Renal pelvis (tissue), 4 donors: ENCODE results near the gene VAV2. TPM values are rescaled to one million over a fixed set of nuclear protein-coding genes. Genes with fewer than 3 reads are reported as not detected.

Source experiments
- DNase-seq: peaks from one replicate; pipeline ENCODE4 v3.0.0-alpha.2; 2013
- polyA plus RNA-seq, 3 donors: library from polyadenylated mRNA; unstranded; fragments of 120-200 nt; gene quantifications; one replicate each; pipeline ENCODE4 v1.2.1, GENCODE V29; 2013; ENCODE audit not compliant: insufficient read length in 3 of 3

The VAV2 gene
- polyA plus RNA-seq, 3 donors = 36.6 to 55.8 (median 37.4) TPM

DNA sequence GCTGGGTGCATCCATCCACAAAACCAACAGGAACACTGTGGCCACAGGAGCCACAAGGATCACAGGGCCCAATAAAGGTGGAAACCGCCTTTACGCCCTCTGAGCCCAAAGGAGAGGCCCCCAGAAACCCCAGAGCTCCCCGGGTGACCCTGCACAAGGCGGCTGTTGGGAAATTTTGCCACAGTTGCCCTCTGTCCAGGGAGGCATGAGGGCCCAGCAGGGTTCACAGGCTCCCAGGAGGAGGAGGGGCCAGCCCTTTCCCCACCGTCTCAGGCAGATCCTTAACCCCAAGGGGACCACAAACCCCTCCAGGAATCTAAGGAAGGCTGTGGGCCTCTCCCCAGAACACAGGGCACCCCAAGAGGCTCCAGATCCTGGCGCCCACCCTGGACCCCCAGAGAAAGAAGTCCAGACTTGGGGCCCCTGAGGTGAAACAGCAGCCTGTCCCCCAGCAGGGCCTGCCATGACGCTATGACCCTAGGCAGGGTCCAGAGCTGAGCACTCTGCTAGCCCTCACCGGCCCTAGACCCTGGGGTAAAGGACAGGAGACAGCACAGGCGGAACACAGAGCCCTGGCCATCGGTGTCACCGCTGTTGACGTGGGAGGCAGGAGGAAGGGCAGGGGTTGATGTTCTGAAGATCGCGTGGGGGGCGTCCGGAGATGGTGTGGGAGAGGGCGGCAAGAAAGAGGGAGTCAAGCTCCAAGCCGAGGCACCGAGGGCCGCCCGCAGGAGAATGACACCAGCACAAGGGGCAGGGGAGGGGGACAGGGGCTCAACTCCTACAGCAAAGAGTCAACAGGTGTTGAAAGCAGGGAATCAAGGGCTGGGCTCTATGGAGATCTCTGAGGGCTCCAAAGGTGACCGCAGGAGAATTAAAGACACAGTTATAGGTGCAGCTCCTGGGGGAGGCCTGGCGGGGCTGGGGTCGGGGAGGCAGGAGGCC lies 97.5 kb downstream of the VAV2 start:
- DNase-seq = no peak

DNA sequence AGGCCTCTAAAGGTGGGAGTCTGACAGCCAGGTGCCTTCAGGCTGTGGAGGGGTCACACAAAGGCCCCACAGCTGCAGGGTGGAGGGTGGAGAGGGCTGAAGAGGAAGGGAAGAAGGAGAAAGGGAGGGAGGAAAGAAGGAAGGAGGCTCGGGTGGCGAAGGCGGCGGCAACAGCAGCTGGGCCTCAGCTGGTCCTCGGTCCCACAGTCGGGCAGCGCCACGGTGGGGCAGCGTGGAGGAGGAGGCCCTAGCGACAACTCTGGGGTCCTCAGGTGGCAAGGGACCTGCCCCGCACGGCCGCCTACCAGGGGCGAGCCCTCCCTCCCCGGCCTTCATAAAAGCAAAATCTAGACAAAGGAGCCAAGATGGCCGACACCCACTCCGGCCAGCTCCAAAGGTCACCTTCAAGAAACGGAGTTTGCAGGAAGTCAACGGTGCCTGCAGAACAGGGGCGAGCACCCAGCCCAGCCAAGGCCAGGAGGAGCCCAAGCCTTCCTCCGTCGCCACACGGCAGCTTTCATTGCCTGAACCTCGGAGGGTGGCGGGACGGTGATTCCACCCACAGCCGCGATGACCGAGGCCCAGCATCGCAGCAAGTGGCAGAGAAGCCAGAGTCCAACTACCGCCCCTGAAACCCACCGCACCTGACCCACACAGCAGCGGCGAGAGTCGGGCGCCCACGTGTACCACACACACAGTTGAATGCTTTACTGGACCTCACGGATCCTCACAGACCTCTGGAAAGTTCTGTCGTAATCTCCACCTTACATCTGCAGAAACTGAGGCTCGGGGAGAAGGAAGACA lies 98.7 kb downstream of the VAV2 start:
- DNase-seq = no peak

DNA sequence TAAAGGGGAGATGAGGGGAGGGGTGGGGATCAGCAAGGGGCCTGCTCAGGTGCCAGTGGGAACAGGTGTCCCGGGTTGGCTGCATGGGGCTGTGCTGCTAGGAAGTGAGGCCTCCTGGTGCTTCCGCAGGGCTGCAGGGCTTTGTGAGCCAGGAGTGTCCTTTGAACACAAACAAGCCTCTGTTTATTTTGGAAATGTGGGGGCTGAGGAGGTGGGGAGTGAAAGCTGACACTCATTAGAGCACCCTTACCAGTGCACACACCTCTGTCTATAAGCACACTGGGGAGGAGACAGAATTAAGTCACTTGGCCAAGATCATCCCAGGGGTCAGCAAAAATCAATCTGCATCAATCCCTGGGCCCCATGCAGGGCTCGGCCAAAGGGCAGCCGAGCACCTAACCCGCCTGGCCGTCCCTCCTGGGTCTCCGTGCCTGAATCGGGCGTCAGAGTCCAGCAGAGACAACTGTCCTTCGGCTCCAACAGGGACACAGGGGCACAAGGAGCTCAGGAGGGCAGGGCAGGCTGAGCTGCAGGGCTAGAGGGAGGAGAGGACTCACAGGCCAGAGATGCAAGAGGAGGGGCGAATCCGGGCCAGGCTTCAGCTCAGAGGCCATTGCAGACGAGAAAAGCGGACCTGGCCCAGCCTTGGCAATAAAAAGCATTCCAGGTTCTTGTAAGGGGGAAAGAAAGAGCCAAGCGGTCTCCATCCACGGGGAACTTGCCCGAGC lies 99.8 kb downstream of the VAV2 start:
- DNase-seq = no peak

GRCh38 chr9:133891741-133892140 lies 100.4 kb downstream of the VAV2 start:
- no peak for DNase-seq

DNA sequence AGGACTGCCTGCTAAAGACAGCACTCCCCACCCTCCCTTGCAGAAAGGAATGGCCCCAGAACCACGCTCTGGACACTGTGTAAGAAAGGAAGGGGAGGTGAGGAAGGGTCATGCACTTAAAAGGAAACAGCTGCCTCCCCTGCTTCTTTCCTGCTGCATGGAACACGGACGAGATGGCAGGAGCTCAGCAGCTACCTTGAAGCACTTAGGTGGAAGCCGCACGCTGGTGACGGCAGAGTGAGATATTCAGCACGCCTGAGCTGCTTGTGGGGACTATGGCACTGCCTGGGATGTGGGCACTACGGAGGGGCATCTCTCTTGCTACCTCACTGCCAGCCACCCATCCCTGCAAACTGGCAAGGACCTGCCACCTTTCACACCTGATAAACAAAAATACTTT lies 101.5 kb downstream of the VAV2 start:
- DNase-seq = no peak

DNA sequence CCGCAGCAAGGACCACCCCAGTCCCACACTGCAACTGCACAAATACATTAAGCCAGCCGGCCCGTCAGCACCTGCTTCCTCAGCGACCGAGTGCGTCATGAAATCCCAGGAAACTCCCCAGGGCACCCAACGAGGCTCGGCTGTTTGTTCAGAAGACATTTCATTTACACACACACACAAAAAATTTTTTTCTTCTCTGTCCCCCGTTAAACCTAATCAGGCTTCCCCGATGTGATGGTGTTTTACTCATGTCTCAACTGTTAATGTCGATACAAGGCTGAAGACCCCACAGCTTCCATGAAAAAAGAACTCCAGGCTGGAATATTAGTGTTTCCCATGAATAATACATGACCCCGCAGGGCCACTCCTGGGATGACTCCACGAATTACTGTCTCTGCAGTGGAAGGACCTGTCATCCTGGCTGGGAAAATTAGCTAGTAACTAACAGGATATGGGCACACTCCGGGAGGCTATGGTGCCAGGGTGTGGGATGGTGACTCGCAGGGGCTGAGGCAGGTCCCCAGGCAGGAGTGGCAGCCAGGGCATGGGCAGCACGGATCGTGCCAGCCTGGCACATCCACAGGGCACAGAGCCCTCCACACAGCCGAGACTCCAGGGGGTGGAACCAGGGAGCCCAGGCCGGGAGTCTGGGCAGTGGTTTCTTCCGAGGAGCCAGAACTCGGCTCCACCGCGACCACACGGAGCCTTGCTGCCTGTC lies 102.4 kb downstream of the VAV2 start:
- no peak for DNase-seq

GRCh38 chr9:133888809-133889491 lies 103.2 kb downstream of the VAV2 start:
- DNase-seq = no peak

DNA sequence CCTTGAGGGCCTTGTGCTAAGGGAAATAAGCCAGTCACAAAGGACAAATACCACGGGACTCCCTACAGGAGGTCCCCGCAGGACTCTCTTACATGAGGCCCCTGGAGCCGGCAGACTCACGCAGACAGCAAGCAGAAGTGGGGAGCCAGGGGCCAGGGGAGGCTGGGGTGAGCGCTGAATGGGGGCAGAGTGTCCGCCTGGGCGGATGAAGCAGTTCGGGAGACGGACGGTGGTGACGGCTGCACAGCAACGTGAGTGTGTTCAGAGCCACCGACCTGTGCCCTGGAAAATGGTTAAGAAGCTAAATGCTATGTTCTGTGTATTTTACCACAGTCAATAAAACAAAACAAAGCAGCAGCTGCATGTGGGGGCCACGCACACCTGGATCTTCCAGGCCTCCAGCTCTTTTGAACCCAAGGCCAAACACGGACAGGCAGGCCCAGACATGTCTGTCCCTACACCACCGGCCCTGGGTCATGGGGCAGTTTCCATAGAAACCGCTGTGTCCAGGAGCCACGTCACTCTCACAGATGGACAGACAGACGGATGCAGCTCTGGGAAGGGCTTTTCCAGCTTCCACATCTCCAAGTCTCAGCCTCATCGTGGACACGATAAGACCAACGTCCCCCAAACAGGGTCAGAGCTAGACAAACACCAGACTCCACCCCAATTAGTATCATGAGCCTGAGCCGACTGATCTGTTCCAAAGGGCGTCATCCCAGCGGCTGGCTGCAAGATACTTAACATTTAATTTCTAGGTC lies 103.9 kb downstream of the VAV2 start:
- DNase-seq = no peak

GRCh38 chr9:133887540-133888047 lies 104.5 kb downstream of the VAV2 start:
- no peak for DNase-seq

DNA sequence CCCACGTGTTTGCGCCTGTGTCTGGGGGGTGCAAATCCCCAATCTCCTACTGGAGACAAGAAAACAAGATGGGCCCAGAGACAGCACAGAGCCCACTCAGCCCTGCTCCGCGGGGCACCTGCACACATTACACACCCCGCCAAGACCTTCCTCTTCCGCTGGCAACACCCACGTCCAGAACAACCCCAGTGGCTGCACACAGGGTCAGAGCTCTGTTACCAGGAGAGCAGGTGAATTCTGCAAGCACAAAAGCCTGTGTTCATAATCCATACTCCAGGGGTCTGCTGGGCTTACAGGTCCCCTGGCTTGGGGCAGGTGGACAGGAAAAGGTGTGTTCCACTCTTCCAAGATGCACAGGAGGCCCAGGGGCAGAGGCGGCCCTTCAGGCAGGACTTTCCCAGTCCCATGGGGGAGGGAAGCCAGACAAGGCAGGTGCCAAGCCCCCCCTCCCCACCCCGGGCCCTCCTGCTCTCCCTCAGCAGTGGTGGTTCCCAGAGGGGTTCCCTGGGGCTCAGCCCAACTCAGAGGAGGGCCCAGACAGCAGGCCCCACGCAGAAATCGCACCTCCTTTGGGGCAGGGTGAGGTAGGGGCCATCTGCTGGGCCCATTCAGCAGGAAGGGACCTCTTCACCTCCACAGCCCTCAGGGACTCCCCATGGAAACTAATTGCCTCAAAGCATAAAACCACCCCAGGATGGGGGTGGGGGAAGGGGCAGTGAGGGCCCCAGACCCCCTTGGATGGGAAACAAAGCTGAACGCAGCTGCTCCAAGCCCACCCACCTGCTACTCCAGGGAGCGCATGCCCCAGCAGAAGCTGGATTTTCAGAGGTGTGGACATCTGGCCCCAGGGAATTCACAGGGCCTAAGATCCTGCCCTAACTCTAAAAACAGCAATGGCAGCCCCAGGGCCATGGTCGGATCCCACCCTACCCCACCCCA lies 105.3 kb downstream of the VAV2 start:
- DNase-seq = no peak

- DNase-seq = no peak
Measured at GRCh38 chr9:133884907-133885744, 107.0 kb downstream of the VAV2 start.

DNA sequence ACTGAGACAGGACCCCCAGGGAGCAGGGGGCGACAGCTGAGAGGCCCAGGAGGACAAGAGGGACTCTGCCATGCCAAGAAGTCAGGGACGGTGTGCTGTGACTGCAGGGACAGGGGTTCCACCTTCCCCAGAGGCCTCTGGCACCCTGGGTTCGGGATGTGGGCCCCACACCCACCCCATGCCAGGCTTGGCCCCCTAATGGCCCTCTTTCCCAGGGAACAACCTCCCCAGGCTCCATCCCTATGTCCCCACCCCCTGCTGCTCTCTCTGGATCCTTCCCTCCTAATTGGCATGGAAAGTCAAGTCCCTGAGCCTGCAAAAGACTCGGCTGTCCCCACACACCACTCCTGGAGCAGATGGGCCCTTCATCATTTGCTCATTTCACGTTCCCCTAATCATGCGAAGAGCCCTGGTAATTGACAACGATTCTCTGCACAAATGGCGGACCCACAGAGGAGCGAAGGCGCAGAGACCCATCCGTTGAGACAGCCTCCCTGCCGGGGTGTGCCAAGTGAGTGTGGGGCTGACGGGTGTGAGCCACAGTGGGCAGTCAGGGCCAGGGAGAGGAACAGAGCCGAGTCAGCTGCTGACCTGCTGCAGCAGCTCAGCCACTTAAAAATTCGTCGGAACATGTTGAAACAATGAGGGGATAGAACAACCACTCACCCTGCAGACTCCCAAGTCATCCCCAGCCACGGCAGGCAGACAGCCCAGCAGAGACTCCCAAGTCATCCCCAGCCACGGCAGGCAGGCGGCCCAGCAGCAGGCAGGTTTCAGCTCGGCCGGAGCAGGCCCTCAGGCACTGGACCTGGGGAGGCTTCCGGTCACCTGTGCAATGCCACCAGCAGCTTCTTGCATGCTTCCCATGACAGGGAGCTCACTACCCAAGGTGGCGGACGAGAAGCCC lies 109.0 kb downstream of the VAV2 start:
- no peak for DNase-seq

DNA sequence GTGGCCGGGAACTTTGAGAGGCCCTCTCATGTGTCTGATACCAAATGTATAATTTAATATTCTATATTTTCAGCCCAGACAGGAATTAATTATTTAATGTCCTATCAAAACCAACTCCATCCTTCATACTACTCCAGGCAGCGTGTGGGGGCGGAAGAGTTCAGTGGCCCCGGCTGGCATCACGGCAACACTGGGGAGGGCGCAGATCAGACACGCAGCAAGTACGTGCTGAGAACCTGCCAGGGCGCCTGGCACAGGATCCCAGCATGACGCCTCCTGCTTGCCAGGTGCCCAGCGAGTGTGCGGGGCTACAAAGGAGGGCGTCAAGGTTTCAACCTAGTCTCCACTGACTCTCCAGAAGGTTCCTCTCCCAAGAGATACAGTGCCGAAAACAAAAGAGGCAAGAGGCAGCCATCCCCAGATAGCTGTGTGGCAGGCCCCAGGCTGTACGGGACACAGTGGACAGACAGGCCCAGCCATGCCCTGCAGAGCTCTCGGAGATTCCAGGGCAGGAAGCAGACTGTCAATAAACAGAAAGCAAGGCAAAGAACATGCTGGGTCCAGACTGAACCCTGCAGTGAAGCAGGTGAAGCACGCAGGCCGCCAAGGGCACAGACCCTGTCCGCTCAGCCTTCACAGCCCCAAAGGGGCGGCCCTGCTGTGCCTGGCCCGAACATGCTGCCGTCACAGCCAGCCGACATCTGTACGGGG lies 110.3 kb downstream of the VAV2 start:
- DNase-seq = no peak

DNA sequence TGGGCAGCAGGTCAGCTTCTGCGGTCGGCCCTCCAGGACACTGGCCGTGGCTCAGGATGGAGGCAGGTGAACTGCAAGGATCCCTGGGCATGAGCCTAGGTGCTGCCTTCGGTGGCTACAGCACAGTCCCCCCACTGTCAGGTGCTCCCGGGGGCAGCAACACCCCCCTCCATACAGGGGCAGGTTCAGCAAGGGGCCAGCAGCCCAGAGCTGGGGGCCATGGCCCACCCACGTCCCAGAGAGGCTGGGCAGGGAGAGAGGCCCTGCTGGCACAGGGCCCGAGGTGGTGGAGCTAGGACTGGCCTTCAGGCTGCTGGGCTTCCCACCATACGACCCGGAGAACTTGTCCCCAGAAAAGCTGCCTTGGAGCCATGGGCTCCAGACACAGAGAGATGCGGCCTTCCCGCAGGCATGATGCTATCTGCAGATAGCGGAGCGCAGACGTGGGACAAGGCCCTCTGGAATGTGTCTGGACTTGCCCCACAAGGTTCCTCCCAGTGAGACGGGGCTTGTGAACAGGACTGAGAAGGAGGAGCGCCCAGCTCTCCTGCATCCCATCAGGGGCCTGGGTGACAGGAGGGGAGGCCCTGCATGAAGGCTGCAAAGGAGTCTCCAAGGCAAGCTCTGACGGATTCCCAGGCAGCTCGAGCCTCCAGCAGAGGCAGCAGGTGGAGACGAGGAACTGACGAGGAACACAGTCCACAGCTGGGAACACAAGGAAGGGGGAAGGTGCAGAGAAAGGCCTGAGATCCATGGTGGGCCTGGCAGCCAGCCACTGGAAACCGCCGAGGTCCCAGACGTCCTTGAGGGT lies 111.1 kb downstream of the VAV2 start:
- DNase-seq = no peak

DNA sequence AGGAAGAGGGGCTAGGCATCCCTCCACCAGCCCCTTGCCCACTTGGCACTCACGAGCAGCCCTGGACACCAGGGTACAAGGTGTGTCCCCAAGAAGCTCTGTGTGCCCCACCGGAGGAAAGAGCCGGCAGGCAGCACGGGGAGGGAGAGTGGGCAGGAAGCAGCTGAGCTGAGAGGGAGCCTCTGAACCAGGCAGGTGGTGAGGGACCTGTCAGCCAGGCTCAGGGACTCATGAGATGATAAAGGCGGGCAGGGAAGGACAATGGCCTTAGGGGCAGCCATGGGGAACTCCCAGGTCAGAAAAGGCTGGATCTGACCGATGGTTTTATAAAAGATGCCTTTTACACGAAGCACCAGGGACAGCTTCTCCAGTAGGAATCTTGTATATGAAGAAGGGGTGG lies 112.0 kb downstream of the VAV2 start:
- no peak for DNase-seq
